Mammary epithelial cell (primary cell): ENCODE data around the gene KIF7.

ENCODE experiments used
- CTCF ChIP-seq, 2 donors: IDR thresholded peaks in 1 of 2; conservative IDR thresholded peaks in 1 of 2; 2 replicates each; pipeline ENCODE4 v1.5.1; 2011 to 2012; ENCODE audit warnings: inconsistent platforms in 2 of 2, low read length in 2 of 2, mild to moderate bottlenecking in 2 of 2, control low read depth in 1 of 2, low read depth in 1 of 2; ENCODE audit not compliant: insufficient read depth in 1 of 2; ENCODE audit errors: extremely low read depth in 1 of 2
- EZH2 ChIP-seq: IDR thresholded peaks from 2 replicates; pipeline ENCODE4 v1.6.1; 2012; ENCODE audit warnings: low read length, inconsistent platforms, borderline replicate concordance

- TF ChIP-seq CTCF (conservative IDR thresholded peaks at IDR 0.05 in 1 of 2, IDR thresholded peaks at IDR 0.05 in 1 of 2; ENCODE audit: extremely low read depth in 1 of 2, insufficient read depth in 1 of 2, low read depth in 1 of 2, low read length in 2 of 2): no peak
- TF ChIP-seq EZH2: no peak
These were observed 20.3 kb upstream of the KIF7 start for GRCh38 chr15:89675606-89676005.
